ENCODE measurements around the gene SLC37A1. TPM values are rescaled to one million over a fixed set of nuclear protein-coding genes. Genes with fewer than 3 reads are reported as not detected.
A peak's percentile ranks its signal among the peaks of the same experiment; 100 is the strongest.

The SLC37A1 gene
- total RNA-seq, 1 experiment from 2014 or later: 23.5 TPM

DNA sequence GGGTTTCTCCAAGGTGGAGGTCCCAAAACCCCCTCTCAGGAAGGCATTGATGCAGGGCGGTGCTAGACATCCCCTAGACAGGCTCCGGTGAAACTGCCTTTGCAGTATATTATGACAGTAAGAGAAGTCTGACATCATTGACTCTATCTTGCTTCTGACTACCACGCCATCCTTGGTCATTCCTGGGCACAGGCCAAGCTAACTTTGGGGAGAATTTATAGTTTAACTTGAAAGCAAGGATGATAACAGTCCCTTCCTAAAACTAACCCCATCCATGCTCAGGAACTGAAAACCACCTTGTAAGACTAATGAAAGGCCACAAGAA is 47.9 kb upstream of the SLC37A1 start:
- H3K4me1 ChIP-seq (replicated peaks; ENCODE audit: insufficient read depth): peaks cover 61% of the 10 kb centered on the region
- POLR2A ChIA-PET (ENCODE audit: unreplicated experiment): interaction anchor here (0.6 kb wide), 1 partner anchor 35 kb away, joined by 8 read pairs; no protein-coding TSS in a partner anchor
- H3K4me2 ChIP-seq: no peak overlapping the region; the same call in 1 of the 2 replicates
- CTCF ChIA-PET: no interaction called here
- DNase-seq: no peak
- no peaks in the 10 kb centered on the region for H3K79me2 ChIP-seq (ENCODE audit: low read depth)
- TF ChIP-seq, protein P1, sequence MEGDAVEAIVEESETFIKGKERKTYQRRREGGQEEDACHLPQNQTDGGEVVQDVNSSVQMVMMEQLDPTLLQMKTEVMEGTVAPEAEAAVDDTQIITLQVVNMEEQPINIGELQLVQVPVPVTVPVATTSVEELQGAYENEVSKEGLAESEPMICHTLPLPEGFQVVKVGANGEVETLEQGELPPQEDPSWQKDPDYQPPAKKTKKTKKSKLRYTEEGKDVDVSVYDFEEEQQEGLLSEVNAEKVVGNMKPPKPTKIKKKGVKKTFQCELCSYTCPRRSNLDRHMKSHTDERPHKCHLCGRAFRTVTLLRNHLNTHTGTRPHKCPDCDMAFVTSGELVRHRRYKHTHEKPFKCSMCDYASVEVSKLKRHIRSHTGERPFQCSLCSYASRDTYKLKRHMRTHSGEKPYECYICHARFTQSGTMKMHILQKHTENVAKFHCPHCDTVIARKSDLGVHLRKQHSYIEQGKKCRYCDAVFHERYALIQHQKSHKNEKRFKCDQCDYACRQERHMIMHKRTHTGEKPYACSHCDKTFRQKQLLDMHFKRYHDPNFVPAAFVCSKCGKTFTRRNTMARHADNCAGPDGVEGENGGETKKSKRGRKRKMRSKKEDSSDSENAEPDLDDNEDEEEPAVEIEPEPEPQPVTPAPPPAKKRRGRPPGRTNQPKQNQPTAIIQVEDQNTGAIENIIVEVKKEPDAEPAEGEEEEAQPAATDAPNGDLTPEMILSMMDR (conservative IDR thresholded peaks at IDR 0.05): no peak
- TF ChIP-seq EZH2 (IDR thresholded peaks at IDR 0.05; ENCODE audit: low read depth): no peak
- H3K9me2 ChIP-seq (ENCODE audit: insufficient read depth): no peaks in the 10 kb centered on the region
- BruUV-seq (replicated peaks): no TSS peak
- H2AFZ ChIP-seq: no peak overlapping the region
- H3K9me3 ChIP-seq (ENCODE audit: insufficient read depth, low read depth): no peaks in the 10 kb centered on the region
- no peak overlapping the region; the same call in 1 of the 2 replicates for H3K27ac ChIP-seq
- H3K27me3 ChIP-seq (ENCODE audit: insufficient read depth, low read depth): no peaks in the 10 kb centered on the region
- H3K4me3 ChIP-seq: no peak overlapping the region
- no peaks in the 10 kb centered on the region for H4K20me1 ChIP-seq (ENCODE audit: insufficient read depth)
- H3K36me3 ChIP-seq (ENCODE audit: low read depth): no peaks in the 10 kb centered on the region
- peaks cover 35% of the 10 kb centered on the region for H3F3A ChIP-seq (ENCODE audit: insufficient read depth, low read depth)
- intact Hi-C loops (cut with micrococcal nuclease; ENCODE audit: unreplicated experiment): no loop called here

DNA sequence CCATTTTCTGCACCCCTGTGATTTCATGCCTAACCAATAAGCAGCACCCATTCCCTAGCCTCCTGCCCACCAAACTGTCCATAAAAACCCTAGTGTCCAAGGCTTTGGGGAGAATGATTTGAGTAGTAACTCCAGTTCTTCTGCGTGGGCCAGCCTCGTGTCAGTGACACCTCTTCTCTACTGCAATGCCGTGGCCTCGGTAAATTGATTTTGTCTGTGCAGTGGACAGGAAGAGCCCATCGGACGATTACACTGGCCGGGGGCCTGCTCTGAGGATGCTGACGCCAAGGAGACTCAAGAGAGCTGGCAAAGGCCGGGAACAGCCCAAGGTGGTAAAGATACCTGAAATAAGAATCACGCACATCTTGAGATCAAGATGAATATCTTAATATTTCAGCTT is 47.0 kb upstream of the SLC37A1 start:
- no peaks in the 10 kb centered on the region for H3K9me3 ChIP-seq (ENCODE audit: insufficient read depth, low read depth)
- H3K27me3 ChIP-seq (ENCODE audit: insufficient read depth, low read depth): no peaks in the 10 kb centered on the region
- no peak overlapping the region for H3K4me3 ChIP-seq
- H3K36me3 ChIP-seq (ENCODE audit: low read depth): no peaks in the 10 kb centered on the region
- TF ChIP-seq EZH2 (IDR thresholded peaks at IDR 0.05; ENCODE audit: low read depth): no peak
- TF ChIP-seq, protein P1 (conservative IDR thresholded peaks at IDR 0.05): no peak
- no peak overlapping the region for H3K27ac ChIP-seq
- ChIA-PET POLR2A (ENCODE audit: unreplicated experiment) (interaction anchor here (0.6 to 0.7 kb wide), 3 partner anchors 28 to 109 kb away, joined by 3 to 5 read pairs (median 3); partner anchors contain the start of gene RSPH1), CTCF (interaction anchor here (0.5 to 1.0 kb wide), 3 partner anchors 43 to 127 kb away, joined by 3 to 4 read pairs (median 3); no protein-coding TSS in a partner anchor)
- peaks cover 61% of the 10 kb centered on the region for H3K4me1 ChIP-seq (replicated peaks; ENCODE audit: insufficient read depth)
- H3K9me2 ChIP-seq (ENCODE audit: insufficient read depth): no peaks in the 10 kb centered on the region
- no peak overlapping the region for H2AFZ ChIP-seq
- H4K20me1 ChIP-seq (ENCODE audit: insufficient read depth): no peaks in the 10 kb centered on the region
- intact Hi-C loops (cut with micrococcal nuclease; ENCODE audit: unreplicated experiment): loop anchor here (1.0 kb wide), 1 partner anchor 52 kb away; no protein-coding TSS in a partner anchor
- no peak for DNase-seq
- H3F3A ChIP-seq (ENCODE audit: insufficient read depth, low read depth): peaks cover 35% of the 10 kb centered on the region
- no peak overlapping the region; the same call in 1 of the 2 replicates for H3K4me2 ChIP-seq
- no peaks in the 10 kb centered on the region for H3K79me2 ChIP-seq (ENCODE audit: low read depth)
- BruUV-seq (replicated peaks): no TSS peak

DNA sequence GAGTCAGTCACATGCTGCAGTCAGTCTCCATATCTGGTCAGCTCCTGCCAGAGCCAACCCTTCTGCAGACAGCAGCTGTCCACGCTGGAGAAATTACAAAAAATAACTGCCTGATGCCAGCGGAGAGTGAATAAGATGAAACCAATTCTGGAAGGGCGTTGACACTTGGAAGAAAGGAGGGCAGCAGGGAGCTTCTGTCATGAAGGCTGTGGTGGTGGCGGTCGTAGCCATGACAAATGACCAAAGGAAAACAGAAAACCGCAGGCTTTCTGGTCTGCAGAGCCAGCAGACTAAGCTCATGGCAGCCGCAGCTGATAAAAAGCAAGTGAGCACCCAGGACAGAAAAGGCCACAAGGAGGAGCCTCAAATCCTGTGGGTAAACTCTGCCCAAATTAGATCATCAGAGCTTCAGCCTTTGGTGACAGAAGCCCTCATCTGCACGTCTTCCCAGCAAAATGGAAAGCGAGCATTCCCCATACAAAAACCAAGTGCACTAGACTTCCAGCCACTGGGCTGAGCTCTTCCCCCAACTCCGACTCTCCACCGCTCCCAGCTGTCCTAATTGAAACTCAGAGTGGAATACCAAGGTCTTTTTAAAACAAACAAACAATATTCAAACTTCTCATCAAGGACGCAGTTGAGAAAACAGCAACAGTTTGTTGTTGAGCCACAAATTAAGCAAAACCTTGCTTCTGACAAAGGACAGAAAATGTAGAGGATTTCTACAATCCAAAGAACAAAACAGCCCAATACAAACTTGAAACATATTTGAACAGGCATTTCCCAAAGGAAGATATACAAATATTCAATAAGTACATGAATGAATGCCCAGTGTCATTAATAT is 46.3 kb upstream of the SLC37A1 start:
- intact Hi-C loops (cut with micrococcal nuclease; ENCODE audit: unreplicated experiment): loop anchor here (1.0 kb wide), 1 partner anchor 51 kb away; no protein-coding TSS in a partner anchor
- CTCF ChIA-PET: interaction anchor here (0.5 to 1.0 kb wide), 3 partner anchors 42 to 126 kb away, joined by 3 to 4 read pairs (median 3); no protein-coding TSS in a partner anchor
- POLR2A ChIA-PET (ENCODE audit: unreplicated experiment): interaction anchor here (0.6 to 0.7 kb wide), 4 partner anchors 28 to 233 kb away, joined by 3 to 5 read pairs (median 4); partner anchors contain the start of gene RSPH1
- no TSS peak for BruUV-seq (replicated peaks)
- TF ChIP-seq EZH2 (IDR thresholded peaks at IDR 0.05; ENCODE audit: low read depth): no peak
- TF ChIP-seq, protein P1 (conservative IDR thresholded peaks at IDR 0.05): peak; percentile 41; the same call in 1 of the 2 replicates
- no peaks in the 10 kb centered on the region for H3K9me3 ChIP-seq (ENCODE audit: insufficient read depth, low read depth)
- no peaks in the 10 kb centered on the region for H3K36me3 ChIP-seq (ENCODE audit: low read depth)
- peak; percentile 60 to 76 for DNase-seq
- no peak overlapping the region for H3K4me3 ChIP-seq
- H3K4me2 ChIP-seq: peak overlapping the region; percentile 43
- no peaks in the 10 kb centered on the region for H3K79me2 ChIP-seq (ENCODE audit: low read depth)
- H3K9me2 ChIP-seq (ENCODE audit: insufficient read depth): no peaks in the 10 kb centered on the region
- H3K4me1 ChIP-seq (replicated peaks; ENCODE audit: insufficient read depth): peaks cover 61% of the 10 kb centered on the region
- no peak overlapping the region for H2AFZ ChIP-seq
- no peaks in the 10 kb centered on the region for H4K20me1 ChIP-seq (ENCODE audit: insufficient read depth)
- no peaks in the 10 kb centered on the region for H3K27me3 ChIP-seq (ENCODE audit: insufficient read depth, low read depth)
- peaks cover 35% of the 10 kb centered on the region for H3F3A ChIP-seq (ENCODE audit: insufficient read depth, low read depth)
- H3K27ac ChIP-seq: peak overlapping the region; percentile 98
